GM21737 (cell line): ENCODE data around the gene BANF1.

ENCODE experiments used
- ATAC-seq: cut with Tn5 transposase; IDR thresholded peaks from one replicate; pipeline ENCODE4 v1.9.1; 2021; ENCODE audit warnings: mild to moderate bottlenecking, moderate library complexity; ENCODE audit not compliant: unreplicated experiment

The BANF1 gene

GRCh38 chr11:66035653-66036333 lies 33.5 kb downstream of the BANF1 start:
- no peak for ATAC-seq

GRCh38 chr11:66036334-66036710 lies 34.0 kb downstream of the BANF1 start:
- ATAC-seq = no peak

GRCh38 chr11:66037327-66037726 lies 35.0 kb downstream of the BANF1 start:
- ATAC-seq = no peak

GRCh38 chr11:66039765-66040164 lies 37.5 kb downstream of the BANF1 start:
- no peak for ATAC-seq

- no peak for ATAC-seq
Measured at GRCh38 chr11:66042227-66042995, 40.1 kb downstream of the BANF1 start.

- no peak for ATAC-seq
Measured at GRCh38 chr11:66042996-66043906, 40.9 kb downstream of the BANF1 start.

- no peak for ATAC-seq
Measured at GRCh38 chr11:66044757-66045156, 42.5 kb downstream of the BANF1 start.

- no peak for ATAC-seq
Measured at GRCh38 chr11:66045177-66045639, 42.9 kb downstream of the BANF1 start.

- no peak for ATAC-seq
Measured at GRCh38 chr11:66046901-66047300, 44.6 kb downstream of the BANF1 start.

GRCh38 chr11:66047541-66048365 lies 45.5 kb downstream of the BANF1 start:
- no peak for ATAC-seq

GRCh38 chr11:66048547-66049323 lies 46.4 kb downstream of the BANF1 start, which contains the start of gene GAL3ST3:
Gene GAL3ST3, minus strand, starts transcription at chr11:66049161. Its CDS starts 3,746 bp downstream, at chr11:66045415.
- no peak for ATAC-seq

GRCh38 chr11:66050581-66051231 lies 48.4 kb downstream of the BANF1 start:
- no peak for ATAC-seq

- no peak for ATAC-seq
Measured at GRCh38 chr11:66051371-66051765, 49.1 kb downstream of the BANF1 start.

- ATAC-seq = peak; percentile 94
Measured at GRCh38 chr11:66051766-66052663, 49.7 kb downstream of the BANF1 start, which contains the start of gene SF3B2. Gene SF3B2, plus strand, starts transcription at chr11:66052364. Its CDS starts 21 bp downstream, at chr11:66052385.

- no peak for ATAC-seq
Measured at GRCh38 chr11:66052664-66052982, 50.3 kb downstream of the BANF1 start.
